GM12878 (cell line): ENCODE data around the gene MAP4K1. TPM values are rescaled to one million over a fixed set of nuclear protein-coding genes. Genes with fewer than 3 reads are reported as not detected.

Experiments
- ATAC-seq: fragments of 200-7000 bp; cut with Tn5 transposase; 3 replicates; pipeline ENCODE4 v1.9.1; 2020; ENCODE audit warnings: mild to moderate bottlenecking, moderate library complexity
- BruUV-seq: library from RNA; stranded (reverse); fragments of 400-500 nt; replicated peaks from 2 replicates; lab custom pipeline; 2021; lab: Mats Ljungman, UMichigan
- CTCF ChIA-PET: fragments of 300-600 bp; sonication (Branson Sonifier 250); formaldehyde crosslinking; extraction: SDS; loops from one replicate; lab custom pipeline; 2021; ENCODE audit warnings: inconsistent platforms; lab: Yijun Ruan, JAX
- POLR2A ChIA-PET: fragments of 350-600 bp; formaldehyde crosslinking; extraction: SDS; loops from one replicate; lab custom pipeline; 2021; ENCODE audit warnings: inconsistent platforms; lab: Charles Lee
- RAD21 ChIA-PET: fragments of 300-600 bp; sonication (Branson Sonifier 250); formaldehyde crosslinking; loops from one replicate; lab custom pipeline; 2023; ENCODE audit warnings: antibody characterized with exemption; ENCODE audit not compliant: unreplicated experiment; lab: Charles Lee
- SMC1A ChIA-PET: fragments of 300-600 bp; sonication (Branson Sonifier 250); formaldehyde crosslinking; loops from one replicate; lab custom pipeline; 2023; ENCODE audit not compliant: unreplicated experiment, uncharacterized antibody; lab: Charles Lee
- DNase-seq: peaks from one replicate; pipeline ENCODE4 v3.0.0-alpha.2; 2011; ENCODE audit warnings: low read depth, low spot score
- FAIRE-seq: peaks from 3 replicates; lab custom pipeline; 2011; peaks lifted over from hg19 to GRCh38; lab: Jason Lieb, UNC
- H2AFZ ChIP-seq: 2 replicates; pipeline ENCODE4 v1.6.0; 2011; ENCODE audit warnings: low read depth, low read length, control low read depth; ENCODE audit not compliant: control insufficient read depth
- H3K27ac ChIP-seq: 2 replicates; pipeline ENCODE4 v1.5.1; 2011; ENCODE audit warnings: control low read depth; ENCODE audit not compliant: control insufficient read depth, insufficient read depth
- H3K27me3 ChIP-seq, 2 experiments: replicated peaks in 1 of 2; 2 replicates each; pipeline versions ENCODE4 v1.6.0 to v1.6.1; 2011; ENCODE audit warnings: low read length in 1 of 2; ENCODE audit not compliant: control insufficient read depth in 2 of 2, insufficient read depth in 2 of 2
- H3K36me3 ChIP-seq, 2 experiments: 2 replicates each; pipeline ENCODE4 v1.5.1; 2011; ENCODE audit warnings: low read length in 1 of 2; ENCODE audit not compliant: control insufficient read depth in 2 of 2, insufficient read depth in 2 of 2
- H3K4me1 ChIP-seq: 2 replicates; pipeline ENCODE4 v1.6.1; 2011; ENCODE audit warnings: mild to moderate bottlenecking, low read length, moderate library complexity, mixed read lengths; ENCODE audit not compliant: control insufficient read depth, insufficient read depth
- H3K4me2 ChIP-seq: 2 replicates; pipeline ENCODE4 v1.6.0; 2011; ENCODE audit warnings: control low read depth; ENCODE audit not compliant: control insufficient read depth, insufficient read depth
- H3K4me3 ChIP-seq: fragments of 200-600 bp; sonication (generic); 2 replicates; pipeline ENCODE4 v1.5.1; 2016
- H3K79me2 ChIP-seq: 2 replicates; pipeline ENCODE4 v1.6.0; 2011; ENCODE audit warnings: low read length; ENCODE audit not compliant: control insufficient read depth, insufficient read depth
- H3K9ac ChIP-seq: 2 replicates; pipeline ENCODE4 v1.8.0; 2011; ENCODE audit warnings: low read length, control low read depth, mixed read lengths; ENCODE audit not compliant: control insufficient read depth, insufficient read depth
- H3K9me3 ChIP-seq: replicated peaks from 3 replicates; pipeline ENCODE4 v1.5.1; 2011; ENCODE audit warnings: mild to moderate bottlenecking, low read length; ENCODE audit not compliant: control insufficient read depth, insufficient read depth
- H4K20me1 ChIP-seq: 2 replicates; pipeline ENCODE4 v1.6.0; 2011; ENCODE audit not compliant: control insufficient read depth, insufficient read depth
- CHD4 ChIP-seq: fragments of 200-600 bp; sonication (generic); IDR thresholded peaks from 2 replicates; pipeline ENCODE4 v1.6.1; 2016; ENCODE audit warnings: mild to moderate bottlenecking
- DPF2 ChIP-seq: fragments of 450-650 bp; IDR thresholded peaks from 2 replicates; pipeline ENCODE4 v1.6.1; 2017; ENCODE audit warnings: mild to moderate bottlenecking
- PAX5 ChIP-seq: IDR thresholded peaks from 2 replicates; pipeline ENCODE4 v1.6.1; 2011; ENCODE audit warnings: low read depth, low read length, borderline replicate concordance
- PML ChIP-seq: IDR thresholded peaks from 2 replicates; pipeline ENCODE4 v1.6.1; 2012; ENCODE audit warnings: low read length, inconsistent platforms
- SMC3 ChIP-seq: IDR thresholded peaks from 2 replicates; pipeline ENCODE4 v1.6.1; 2011; ENCODE audit warnings: low read length, improper control_type of control experiment, borderline replicate concordance
- SREBF1 ChIP-seq: IDR thresholded peaks from 2 replicates; pipeline ENCODE4 v1.6.1; 2012; ENCODE audit warnings: mild to moderate bottlenecking, low read length
- SUPT20H ChIP-seq: IDR thresholded peaks from 2 replicates; pipeline ENCODE4 v1.6.1; 2011; ENCODE audit warnings: low read depth, mild to moderate bottlenecking, low read length, moderate library complexity, borderline replicate concordance; ENCODE audit not compliant: control insufficient read depth
- TAF1 ChIP-seq: IDR thresholded peaks from 2 replicates; pipeline ENCODE4 v1.6.1; 2011; ENCODE audit warnings: mild to moderate bottlenecking, low read depth, low read length, borderline replicate concordance
- TCF12 ChIP-seq: IDR thresholded peaks from 2 replicates; pipeline ENCODE4 v1.6.1; 2011; ENCODE audit warnings: low read depth, mild to moderate bottlenecking, low read length
- ZNF24 ChIP-seq: fragments of 450-650 bp; IDR thresholded peaks from 2 replicates; pipeline ENCODE4 v1.6.1; 2017; ENCODE audit warnings: antibody characterized with exemption, mild to moderate bottlenecking
- WGBS: methylation state at CpG from one replicate; pipeline ENCODE4 v1.1.6; 2016; ENCODE audit warnings: low lambda C conversion rate; ENCODE audit not compliant: insufficient replicate concordance, insufficient coverage; ENCODE audit errors: missing lambda C conversion rate; 5-methylcytosine and 5-hydroxymethylcytosine counted together
- in situ Hi-C: fragments of 300-500 bp; cut with MboI; formaldehyde crosslinking; loops from 9 replicates; pipeline ENCODE4 v1.14.3; 2018; ENCODE audit warnings: mixed read lengths
- intact Hi-C: fragments of 100-400 bp; cut with micrococcal nuclease; formaldehyde crosslinking; loops from one replicate; pipeline ENCODE4 v1.14.2; 2022; ENCODE audit not compliant: unreplicated experiment
- polyA plus RNA-seq, 11 experiments: library from polyadenylated mRNA; depleted of rRNA in 4 of 11; unstranded in 6 of 11; stranded (reverse) in 5 of 11; fragments of >200 nt; fragmentation: Nextera tagmentation in 4 of 11; fragmentation: Illumina TruSeq in 1 of 11; extraction: Ambion mirVana in 4 of 11; extraction: Trizol in 1 of 11; gene quantifications; 1 replicate in 1 of 11; 2 replicates in 10 of 11; pipeline versions ENCODE4 v1.2.1 to v1.2.3, GENCODE V29; 2011 to 2016; ENCODE audit warnings: inconsistent platforms in 2 of 11, missing spikeins in 2 of 11, low read depth in 1 of 11
- total RNA-seq, 4 experiments: library from RNA; depleted of rRNA in 3 of 4; stranded (reverse); fragments of >200 nt in 3 of 4; fragmentation: Illumina TruSeq in 1 of 4; extraction: Trizol in 1 of 4; gene quantifications; 2 replicates each; pipeline versions ENCODE4 v1.2.1 to v1.2.3, GENCODE V29; 2013 to 2021
- TF ChIP-seq, protein P1 (sequence below): IDR thresholded peaks from 2 replicates; pipeline ENCODE4 v1.6.1; 2012; ENCODE audit warnings: mild to moderate bottlenecking, low read depth, low read length
- TF ChIP-seq, protein P2 (sequence below): fragments of 450-650 bp; IDR thresholded peaks from 2 replicates; pipeline ENCODE4 v1.6.1; 2018; ENCODE audit warnings: mild to moderate bottlenecking, low read depth, moderate library complexity; ENCODE audit not compliant: partially characterized antibody

The MAP4K1 gene
- total and polyA plus RNA-seq, 10 of the 15 experiments (the other 5 are each of a cell fraction or from before 2014, with no cell fraction given) = 39.2 to 306 (median 140) TPM

DNA sequence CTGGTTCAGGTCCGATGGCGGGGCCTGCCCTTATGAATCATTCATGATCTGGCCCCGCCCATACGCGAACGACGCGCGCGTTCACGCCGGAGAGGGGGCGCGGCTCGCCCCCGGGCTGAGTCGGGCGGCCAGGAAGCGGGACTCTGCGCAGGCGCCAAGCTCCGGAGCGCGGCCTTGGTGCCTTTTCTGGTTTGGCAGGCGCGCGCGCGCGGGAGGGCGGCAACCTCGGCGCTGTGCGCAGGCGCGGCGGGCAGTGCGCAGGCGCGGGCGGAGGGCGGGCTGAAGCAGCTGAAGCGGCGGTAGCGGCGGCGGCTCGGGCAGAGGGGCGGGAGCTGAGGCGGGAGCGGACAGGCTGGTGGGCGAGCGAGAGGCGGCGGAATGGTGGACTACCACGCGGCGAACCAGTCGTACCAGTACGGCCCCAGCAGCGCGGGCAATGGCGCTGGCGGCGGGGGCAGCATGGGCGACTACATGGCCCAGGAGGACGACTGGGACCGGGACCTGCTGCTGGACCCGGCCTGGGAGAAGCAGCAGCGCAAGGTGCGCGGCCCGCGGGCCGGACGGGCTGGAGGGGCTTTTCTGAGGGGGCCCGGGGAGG, 29.7 kb upstream of the MAP4K1 start, which contains the start of gene ACTN4 (continued):
- TF ChIP-seq, protein P1, sequence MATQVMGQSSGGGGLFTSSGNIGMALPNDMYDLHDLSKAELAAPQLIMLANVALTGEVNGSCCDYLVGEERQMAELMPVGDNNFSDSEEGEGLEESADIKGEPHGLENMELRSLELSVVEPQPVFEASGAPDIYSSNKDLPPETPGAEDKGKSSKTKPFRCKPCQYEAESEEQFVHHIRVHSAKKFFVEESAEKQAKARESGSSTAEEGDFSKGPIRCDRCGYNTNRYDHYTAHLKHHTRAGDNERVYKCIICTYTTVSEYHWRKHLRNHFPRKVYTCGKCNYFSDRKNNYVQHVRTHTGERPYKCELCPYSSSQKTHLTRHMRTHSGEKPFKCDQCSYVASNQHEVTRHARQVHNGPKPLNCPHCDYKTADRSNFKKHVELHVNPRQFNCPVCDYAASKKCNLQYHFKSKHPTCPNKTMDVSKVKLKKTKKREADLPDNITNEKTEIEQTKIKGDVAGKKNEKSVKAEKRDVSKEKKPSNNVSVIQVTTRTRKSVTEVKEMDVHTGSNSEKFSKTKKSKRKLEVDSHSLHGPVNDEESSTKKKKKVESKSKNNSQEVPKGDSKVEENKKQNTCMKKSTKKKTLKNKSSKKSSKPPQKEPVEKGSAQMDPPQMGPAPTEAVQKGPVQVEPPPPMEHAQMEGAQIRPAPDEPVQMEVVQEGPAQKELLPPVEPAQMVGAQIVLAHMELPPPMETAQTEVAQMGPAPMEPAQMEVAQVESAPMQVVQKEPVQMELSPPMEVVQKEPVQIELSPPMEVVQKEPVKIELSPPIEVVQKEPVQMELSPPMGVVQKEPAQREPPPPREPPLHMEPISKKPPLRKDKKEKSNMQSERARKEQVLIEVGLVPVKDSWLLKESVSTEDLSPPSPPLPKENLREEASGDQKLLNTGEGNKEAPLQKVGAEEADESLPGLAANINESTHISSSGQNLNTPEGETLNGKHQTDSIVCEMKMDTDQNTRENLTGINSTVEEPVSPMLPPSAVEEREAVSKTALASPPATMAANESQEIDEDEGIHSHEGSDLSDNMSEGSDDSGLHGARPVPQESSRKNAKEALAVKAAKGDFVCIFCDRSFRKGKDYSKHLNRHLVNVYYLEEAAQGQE = 0 out of 2 replicates have a peak, but pooled peaks have one; percentile 24

DNA sequence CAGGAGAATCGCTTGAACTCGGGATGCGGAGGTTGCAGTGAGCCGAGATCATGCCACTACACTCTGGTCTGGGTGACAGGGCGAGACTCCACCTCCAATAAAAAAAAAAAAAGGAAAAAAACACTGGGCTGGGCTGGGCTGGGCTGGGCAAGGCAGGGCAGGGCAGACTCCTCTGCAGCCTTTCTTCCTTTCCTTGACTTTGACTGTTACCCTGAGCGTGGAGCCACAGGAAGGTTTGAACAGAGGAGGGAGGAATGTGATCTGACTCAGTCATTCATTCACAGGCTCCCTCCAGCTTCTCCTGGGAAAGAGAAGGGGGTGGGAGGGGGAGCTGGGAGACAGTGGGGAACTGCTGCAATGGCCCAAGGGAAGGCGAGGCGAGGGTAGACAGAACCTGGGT, 27.0 kb upstream of the MAP4K1 start:
- in situ Hi-C loops = loop anchor here (25.0 kb wide), 1 partner anchor 232 kb away; the partner anchor contains the start of gene FAM98C
- TF ChIP-seq PAX5 = no peak
- TF ChIP-seq ZNF24 = no peak
- TF ChIP-seq SUPT20H = no peak
- TF ChIP-seq SMC3 = no peak
- TF ChIP-seq, protein P2, sequence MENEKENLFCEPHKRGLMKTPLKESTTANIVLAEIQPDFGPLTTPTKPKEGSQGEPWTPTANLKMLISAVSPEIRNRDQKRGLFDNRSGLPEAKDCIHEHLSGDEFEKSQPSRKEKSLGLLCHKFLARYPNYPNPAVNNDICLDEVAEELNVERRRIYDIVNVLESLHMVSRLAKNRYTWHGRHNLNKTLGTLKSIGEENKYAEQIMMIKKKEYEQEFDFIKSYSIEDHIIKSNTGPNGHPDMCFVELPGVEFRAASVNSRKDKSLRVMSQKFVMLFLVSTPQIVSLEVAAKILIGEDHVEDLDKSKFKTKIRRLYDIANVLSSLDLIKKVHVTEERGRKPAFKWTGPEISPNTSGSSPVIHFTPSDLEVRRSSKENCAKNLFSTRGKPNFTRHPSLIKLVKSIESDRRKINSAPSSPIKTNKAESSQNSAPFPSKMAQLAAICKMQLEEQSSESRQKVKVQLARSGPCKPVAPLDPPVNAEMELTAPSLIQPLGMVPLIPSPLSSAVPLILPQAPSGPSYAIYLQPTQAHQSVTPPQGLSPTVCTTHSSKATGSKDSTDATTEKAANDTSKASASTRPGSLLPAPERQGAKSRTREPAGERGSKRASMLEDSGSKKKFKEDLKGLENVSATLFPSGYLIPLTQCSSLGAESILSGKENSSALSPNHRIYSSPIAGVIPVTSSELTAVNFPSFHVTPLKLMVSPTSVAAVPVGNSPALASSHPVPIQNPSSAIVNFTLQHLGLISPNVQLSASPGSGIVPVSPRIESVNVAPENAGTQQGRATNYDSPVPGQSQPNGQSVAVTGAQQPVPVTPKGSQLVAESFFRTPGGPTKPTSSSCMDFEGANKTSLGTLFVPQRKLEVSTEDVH = no peak
- TF ChIP-seq DPF2 = no peak
- TF ChIP-seq SREBF1 = no peak
- no peak for TF ChIP-seq CHD4
- TF ChIP-seq TAF1 = no peak
- no peak for TF ChIP-seq TCF12
- TF ChIP-seq PML = no peak
- TF ChIP-seq, all 136 proteins: peak for 0
- peaks cover 23% of the 10 kb centered on the region for H3K79me2 ChIP-seq
- ChIA-PET POLR2A (interaction anchor here (0.6 to 1.1 kb wide), 2 partner anchors 27 to 117 kb away, joined by 3 to 8 read pairs; partner anchors contain the start of gene MAP4K1), SMC1A (no interaction called here), RAD21 (no interaction called here), CTCF (interaction anchor here (0.8 to 6.5 kb wide), 2 partner anchors 10 to 129 kb away, joined by 3 to 53 read pairs; no protein-coding TSS in a partner anchor)
- WGBS = 91% methylated on average over 7 of the region's 8 CpGs
- no peaks in the 10 kb centered on the region for H3K9me3 ChIP-seq
- no peak overlapping the region for H2AFZ ChIP-seq
- H3K9ac ChIP-seq = no peak overlapping the region
- no peak overlapping the region for H3K4me2 ChIP-seq
- H3K4me3 ChIP-seq = no peak overlapping the region
- BruUV-seq = no TSS peak
- H3K27me3 ChIP-seq = no peaks in the 10 kb centered on the region
- no peaks in the 10 kb centered on the region; the same call in 1 of the 2 replicates for H4K20me1 ChIP-seq
- FAIRE-seq (no peak), ATAC-seq (no peak), DNase-seq (no peak)
- H3K4me1 ChIP-seq = peaks cover 5% of the 10 kb centered on the region
- H3K36me3 ChIP-seq = no peaks in the 10 kb centered on the region
- intact Hi-C loops = loop anchor here (5.0 kb wide), 1 partner anchor 43 kb away; no protein-coding TSS in a partner anchor
- no peak overlapping the region for H3K27ac ChIP-seq
